Measurements from ENCODE around the gene RBMY1D. TPM values are rescaled to one million over a fixed set of nuclear protein-coding genes. Genes with fewer than 3 reads are reported as not detected.

The RBMY1D gene
- total and polyA plus RNA-seq, 2 experiments from 2014 or later: not detected

Other genes with a start within 250 kb of the RBMY1D start
- not detected in 2 replicates for gene RBMY1E, start 23.5 kb upstream of the RBMY1D start, total RNA-seq (2014; rRNA removed; shearing (Covaris generic))
- not detected in 2 replicates for gene RBMY1E, start 23.5 kb upstream of the RBMY1D start, polyA plus RNA-seq (2016; fragmentation: Nextera tagmentation; extraction: Ambion mirVana)